Trophoblast cell (in vitro differentiated cells and primary cell): ENCODE measurements around the gene ASIC3.
A peak's percentile ranks its signal among the peaks of the same experiment; 100 is the strongest.

Experiments
- DNase-seq, 2 donors: peaks; one replicate each; pipeline ENCODE4 v3.0.0-alpha.2; 2016
- H2AFZ ChIP-seq: 2 replicates; pipeline ENCODE4 v1.6.1; 2013; ENCODE audit warnings: low read length, moderate library complexity, mild to moderate bottlenecking; ENCODE audit not compliant: insufficient read depth, poor library complexity
- H2AK5ac ChIP-seq: 2 replicates; pipeline ENCODE4 v1.6.1; 2013; ENCODE audit warnings: mild to moderate bottlenecking, low read length
- H2BK120ac ChIP-seq: 2 replicates; pipeline ENCODE4 v1.6.1; 2013; ENCODE audit warnings: low read length, mild to moderate bottlenecking, moderate library complexity; ENCODE audit not compliant: insufficient read depth, poor library complexity
- H2BK12ac ChIP-seq: 2 replicates; pipeline ENCODE4 v1.6.1; 2013; ENCODE audit warnings: mild to moderate bottlenecking, low read length, moderate library complexity
- H2BK5ac ChIP-seq: 2 replicates; pipeline ENCODE4 v1.6.1; 2013; ENCODE audit warnings: low read length, low read depth, moderate library complexity, mild to moderate bottlenecking; ENCODE audit not compliant: poor library complexity
- H3K14ac ChIP-seq: 2 replicates; pipeline ENCODE4 v1.6.1; 2013; ENCODE audit warnings: mild to moderate bottlenecking, low read length
- H3K18ac ChIP-seq: 2 replicates; pipeline ENCODE4 v1.6.1; 2013; ENCODE audit warnings: mild to moderate bottlenecking, low read length
- H3K23ac ChIP-seq: 2 replicates; pipeline ENCODE4 v1.6.1; 2013; ENCODE audit warnings: low read length
- H3K27ac ChIP-seq: 2 replicates; pipeline ENCODE4 v1.5.1; 2013; ENCODE audit warnings: low read depth, mild to moderate bottlenecking, inconsistent platforms, low read length, moderate library complexity
- H3K27me3 ChIP-seq: 2 replicates; pipeline ENCODE4 v1.6.1; 2013; ENCODE audit warnings: inconsistent platforms, mild to moderate bottlenecking, low read length, moderate library complexity; ENCODE audit not compliant: insufficient read depth
- H3K36me3 ChIP-seq, 2 experiments: 1 replicate in 1 of 2; 2 replicates in 1 of 2; pipeline ENCODE4 v1.6.1; 2013; ENCODE audit warnings: low read length in 2 of 2, mild to moderate bottlenecking in 2 of 2, moderate library complexity in 1 of 2; ENCODE audit not compliant: insufficient read depth in 2 of 2, control insufficient read depth in 1 of 2
- H3K4ac ChIP-seq: 2 replicates; pipeline ENCODE4 v1.6.1; 2013; ENCODE audit warnings: low read depth, mild to moderate bottlenecking, low read length, moderate library complexity
- H3K4me1 ChIP-seq, 2 experiments: 1 replicate in 1 of 2; 2 replicates in 1 of 2; pipeline ENCODE4 v1.6.1; 2013; ENCODE audit warnings: low read length in 2 of 2, mild to moderate bottlenecking in 2 of 2, moderate library complexity in 1 of 2; ENCODE audit not compliant: insufficient read depth in 2 of 2, control insufficient read depth in 1 of 2
- H3K4me2 ChIP-seq: 2 replicates; pipeline ENCODE4 v1.6.1; 2013; ENCODE audit warnings: inconsistent platforms, mild to moderate bottlenecking, low read length, moderate library complexity
- H3K4me3 ChIP-seq: 2 replicates; pipeline ENCODE4 v1.5.1; 2013; ENCODE audit warnings: mild to moderate bottlenecking, low read depth, low read length, inconsistent platforms
- H3K79me1 ChIP-seq: one replicate; pipeline ENCODE4 v1.6.1; 2013; ENCODE audit warnings: low read length
- H3K79me2 ChIP-seq: 2 replicates; pipeline ENCODE4 v1.6.1; 2013; ENCODE audit warnings: low read length, mild to moderate bottlenecking; ENCODE audit not compliant: control insufficient read depth, insufficient read depth, poor library complexity
- H3K9ac ChIP-seq: 2 replicates; pipeline ENCODE4 v1.6.1; 2013; ENCODE audit warnings: mild to moderate bottlenecking, low read length
- H3K9me3 ChIP-seq: 2 replicates; pipeline ENCODE4 v1.6.1; 2013; ENCODE audit warnings: low read depth, mild to moderate bottlenecking, control low read depth, inconsistent platforms, low read length; ENCODE audit not compliant: insufficient read depth
- H4K12ac ChIP-seq: 2 replicates; pipeline ENCODE4 v1.6.1; 2013; ENCODE audit warnings: low read depth, mild to moderate bottlenecking, low read length, moderate library complexity
- H4K8ac ChIP-seq: 2 replicates; pipeline ENCODE4 v1.6.1; 2013; ENCODE audit warnings: low read depth, mild to moderate bottlenecking, low read length, moderate library complexity
- H4K91ac ChIP-seq: one replicate; pipeline ENCODE4 v1.6.1; 2013; ENCODE audit warnings: low read depth, mild to moderate bottlenecking, low read length, moderate library complexity
- WGBS: extraction: QIAGEN DNeasy Blood & Tissue Kit; methylation state at CpG from one replicate; pipeline ENCODE4 v1.1.7; 2013; ENCODE audit warnings: missing lambda C conversion rate; ENCODE audit not compliant: insufficient read length, insufficient coverage; ENCODE audit errors: extremely low coverage; 5-methylcytosine and 5-hydroxymethylcytosine counted together

The ASIC3 gene

DNA sequence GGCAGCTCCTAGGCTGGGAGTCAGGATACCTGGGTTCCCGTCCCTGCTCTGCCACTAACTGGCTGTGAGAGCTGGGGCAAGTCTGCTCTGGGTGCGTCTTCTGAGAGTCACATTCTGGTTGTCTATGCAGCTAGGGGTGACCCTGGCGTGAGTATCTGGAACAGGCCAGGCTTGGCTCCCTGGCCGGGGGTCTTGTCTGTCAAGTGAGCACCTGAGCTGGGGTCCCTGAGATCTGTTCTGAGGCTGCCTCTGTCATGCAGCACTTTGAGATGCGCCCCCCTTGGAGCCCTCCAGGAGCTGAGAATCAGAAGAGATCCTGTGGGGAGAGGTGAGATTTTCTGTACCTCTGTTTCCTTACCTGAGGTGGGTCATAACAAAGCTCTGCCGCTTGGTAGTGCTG lies 45.4 kb downstream of the ASIC3 start:
- Histone ChIP-seq H4K91ac (no peak overlapping the region), H3K9me3 (no peaks in the 10 kb centered on the region), H3K9ac (no peak overlapping the region), H2AFZ (no peak overlapping the region), H3K23ac (no peak overlapping the region), H3K14ac (no peak overlapping the region), H3K4me3 (no peak overlapping the region), H2AK5ac (no peak overlapping the region), H2BK12ac (no peak overlapping the region), H2BK5ac (no peak overlapping the region), H3K4me1 (peaks cover 22 to 23% of the 10 kb centered on the region in 2 experiments), H4K12ac (no peak overlapping the region), H3K79me2 (peaks cover 12% of the 10 kb centered on the region), H3K4me2 (no peak overlapping the region), H4K8ac (no peak overlapping the region), H3K18ac (no peak overlapping the region), H3K36me3 (peaks cover 5 to 9% of the 10 kb centered on the region in 2 experiments), H3K27ac (no peak overlapping the region), H3K79me1 (peaks cover 6% of the 10 kb centered on the region), H2BK120ac (no peak overlapping the region), H3K4ac (peak overlapping the region; percentile 46), H3K27me3 (no peaks in the 10 kb centered on the region)
- WGBS = no CpG with 5 or more reads among the region's 6 CpGs
- DNase-seq = no peak

DNA sequence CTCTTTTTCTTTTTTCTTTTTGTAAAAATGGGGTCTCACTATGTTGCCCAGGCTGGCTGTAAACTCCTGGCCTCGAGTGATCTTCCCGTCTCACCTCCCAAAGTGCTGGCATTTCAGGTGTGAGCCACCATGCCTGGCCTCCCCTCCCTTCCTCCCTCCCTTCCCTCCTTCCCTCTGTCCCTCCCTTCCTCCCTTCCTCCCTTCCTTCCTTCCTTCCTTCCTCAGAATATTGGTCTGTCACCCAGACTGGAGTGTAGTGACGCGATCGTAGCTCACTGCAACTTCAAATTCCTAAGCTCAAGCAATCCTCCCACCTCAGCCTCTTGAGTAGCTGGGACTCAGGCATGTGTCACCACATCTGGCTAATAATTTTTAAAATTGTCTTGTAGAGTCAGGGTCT lies 46.3 kb downstream of the ASIC3 start:
- Histone ChIP-seq H3K9ac (no peak overlapping the region), H2BK5ac (no peak overlapping the region), H3K4me2 (no peak overlapping the region), H2BK120ac (no peak overlapping the region), H4K91ac (no peak overlapping the region), H3K4me1 (peaks cover 13 to 14% of the 10 kb centered on the region in 2 experiments), H3K27ac (no peak overlapping the region), H4K8ac (no peak overlapping the region), H3K27me3 (no peaks in the 10 kb centered on the region), H3K18ac (no peak overlapping the region), H3K79me1 (peaks cover under 1% of the 10 kb centered on the region), H3K79me2 (peaks cover 9% of the 10 kb centered on the region), H4K12ac (no peak overlapping the region), H3K14ac (no peak overlapping the region), H2AFZ (no peak overlapping the region), H3K36me3 (peaks cover 5 to 9% of the 10 kb centered on the region in 2 experiments), H3K9me3 (no peaks in the 10 kb centered on the region), H3K4me3 (no peak overlapping the region), H2BK12ac (no peak overlapping the region), H3K23ac (no peak overlapping the region), H2AK5ac (no peak overlapping the region), H3K4ac (no peak overlapping the region)
- WGBS = no CpG with 5 or more reads among the region's 5 CpGs
- DNase-seq = no peak

DNA sequence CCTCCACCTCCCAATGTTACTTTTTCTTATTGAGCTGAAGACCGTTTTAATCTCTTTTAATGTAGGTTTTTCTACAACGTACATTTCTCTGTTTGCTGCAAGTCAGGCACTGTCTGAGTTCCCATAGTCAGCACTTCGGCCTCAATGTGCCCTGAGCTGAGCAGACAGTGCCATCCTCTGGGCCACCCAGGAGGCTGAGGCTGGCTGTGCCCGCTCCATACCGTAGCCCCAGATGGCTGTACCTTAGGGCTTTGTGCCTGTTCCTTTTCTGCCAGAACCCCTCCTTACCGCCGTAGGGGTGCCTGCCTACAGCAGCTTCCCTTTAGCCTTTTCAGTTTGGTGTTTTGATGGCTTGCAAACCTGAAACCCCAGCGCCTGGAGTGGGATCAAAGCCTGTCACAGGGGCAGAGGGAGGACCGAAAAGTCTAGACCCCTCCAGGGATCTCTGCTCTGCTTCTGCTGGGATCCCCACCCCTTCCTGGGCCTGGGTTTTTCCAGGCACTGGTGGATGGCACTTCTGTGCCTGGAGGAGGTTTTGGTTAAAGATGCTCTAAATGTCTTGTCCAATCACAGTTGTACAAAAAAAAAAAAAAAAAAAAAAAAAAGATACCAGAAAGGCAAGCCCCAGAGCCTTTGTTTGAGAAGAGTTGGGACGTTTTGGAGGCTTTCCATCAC lies 46.9 kb downstream of the ASIC3 start:
- Histone ChIP-seq H2BK120ac (no peak overlapping the region), H3K23ac (no peak overlapping the region), H2AFZ (no peak overlapping the region), H4K12ac (no peak overlapping the region), H3K4me3 (no peak overlapping the region), H3K9ac (no peak overlapping the region), H3K27me3 (no peaks in the 10 kb centered on the region), H3K9me3 (no peaks in the 10 kb centered on the region), H3K4ac (peak overlapping the region; percentile 8), H4K8ac (no peak overlapping the region), H3K4me2 (no peak overlapping the region), H2BK5ac (no peak overlapping the region), H3K14ac (no peak overlapping the region), H3K79me2 (peaks cover 8% of the 10 kb centered on the region), H3K36me3 (peaks cover 5 to 12% of the 10 kb centered on the region in 2 experiments), H3K79me1 (no peaks in the 10 kb centered on the region), H2AK5ac (no peak overlapping the region), H2BK12ac (no peak overlapping the region), H3K4me1 (peaks cover 8 to 11% of the 10 kb centered on the region in 2 experiments), H4K91ac (no peak overlapping the region), H3K27ac (no peak overlapping the region), H3K18ac (no peak overlapping the region)
- no CpG with 5 or more reads among the region's 10 CpGs for WGBS
- DNase-seq = no peak

DNA sequence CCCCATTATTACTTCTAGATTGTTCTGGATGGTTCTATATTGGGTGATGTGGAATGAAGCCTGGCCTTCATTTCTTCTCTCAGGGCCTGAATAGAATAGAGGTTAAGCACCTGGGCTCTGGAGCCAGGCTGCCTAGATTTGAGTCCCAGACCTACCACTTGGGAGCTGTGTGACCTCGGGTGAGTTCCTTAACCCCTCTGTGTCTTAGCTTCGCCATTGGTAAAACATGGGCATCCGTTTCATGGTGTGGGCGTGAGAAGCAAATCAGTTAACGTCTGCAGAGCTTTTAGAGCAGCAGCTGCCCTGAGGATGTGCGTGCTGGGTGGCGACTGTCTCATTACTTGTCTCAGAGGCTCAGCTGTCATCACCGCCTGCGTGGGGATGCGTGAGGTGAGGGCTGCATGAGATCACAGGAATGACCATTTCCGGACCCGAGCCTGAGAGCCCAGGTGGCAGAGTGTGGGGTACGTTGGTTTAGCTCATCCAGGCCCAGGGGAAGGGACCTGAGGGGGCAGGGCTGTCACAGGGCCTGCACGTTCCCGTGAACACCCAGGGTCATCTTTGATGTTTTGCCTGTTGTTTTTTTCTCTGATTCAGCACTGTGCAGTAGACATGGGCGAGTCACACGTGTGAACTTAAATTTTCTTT lies 47.6 kb downstream of the ASIC3 start:
- H4K12ac ChIP-seq = no peak overlapping the region
- H3K79me1 ChIP-seq = no peaks in the 10 kb centered on the region
- no peak overlapping the region for H3K4me3 ChIP-seq
- no peak for DNase-seq
- no peaks in the 10 kb centered on the region for H3K9me3 ChIP-seq
- no peak overlapping the region for H4K91ac ChIP-seq
- H2BK5ac ChIP-seq = no peak overlapping the region
- no peak overlapping the region for H4K8ac ChIP-seq
- no peak overlapping the region for H3K18ac ChIP-seq
- no peak overlapping the region for H3K27ac ChIP-seq
- H2AK5ac ChIP-seq = no peak overlapping the region
- no peak overlapping the region for H2AFZ ChIP-seq
- H3K23ac ChIP-seq = no peak overlapping the region
- WGBS = no CpG with 5 or more reads among the region's 17 CpGs
- H3K79me2 ChIP-seq = peaks cover 10% of the 10 kb centered on the region
- H3K4me1 ChIP-seq = peaks cover 5 to 7% of the 10 kb centered on the region in 2 experiments
- H3K14ac ChIP-seq = no peak overlapping the region
- no peak overlapping the region for H2BK12ac ChIP-seq
- peak overlapping the region; percentile 37 for H3K4ac ChIP-seq
- H3K4me2 ChIP-seq = no peak overlapping the region
- H3K36me3 ChIP-seq = peaks cover 7 to 12% of the 10 kb centered on the region in 2 experiments
- H2BK120ac ChIP-seq = no peak overlapping the region
- H3K27me3 ChIP-seq = no peaks in the 10 kb centered on the region
- no peak overlapping the region for H3K9ac ChIP-seq
